T47D (cell line): ENCODE measurements around the gene PSMC6.
"Not testable (repeated sequence)": the region's sequence is repeated elsewhere in the genome, so short reads cannot be mapped to it uniquely, and the experiment has no call there.

Experiments used
- DNase-seq, 2 experiments: peaks; one replicate each; pipeline versions ENCODE4 v3.0.0 to v3.0.0-alpha.2; 2011 to 2012; ENCODE audit warnings: low read depth in 1 of 2, low spot score in 1 of 2
- JUND ChIP-seq: IDR thresholded peaks from 2 replicates; pipeline ENCODE4 v1.6.1; 2012; ENCODE audit warnings: low read depth
- in situ Hi-C: cut with HindIII; loops from 2 replicates; pipeline ENCODE4 v1.10.0; 2016; ENCODE audit warnings: low sequenced_read_pairs, low pct_unique_long_range_greater_than_20kb

Gene PSMC6

DNA sequence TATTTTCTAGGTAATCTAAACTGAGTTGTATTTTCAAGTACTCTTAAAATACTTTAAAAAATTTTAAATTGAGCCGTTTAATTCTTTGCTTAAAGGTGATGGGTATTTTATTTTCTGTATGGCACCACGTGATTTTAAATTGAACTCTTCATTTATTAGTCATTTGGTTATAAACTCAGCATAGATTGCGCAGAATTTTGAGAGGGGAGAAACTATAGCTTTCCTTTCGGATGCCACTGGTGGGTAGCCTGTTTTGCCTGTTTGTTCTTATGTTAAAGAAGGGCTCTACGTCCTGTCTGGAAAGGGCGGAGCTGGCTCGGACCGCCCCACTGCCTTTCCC lies 22.6 kb downstream of the PSMC6 start:
- in situ Hi-C loops = no loop called here
- no peak for TF ChIP-seq JUND
- DNase-seq = no peak

DNA sequence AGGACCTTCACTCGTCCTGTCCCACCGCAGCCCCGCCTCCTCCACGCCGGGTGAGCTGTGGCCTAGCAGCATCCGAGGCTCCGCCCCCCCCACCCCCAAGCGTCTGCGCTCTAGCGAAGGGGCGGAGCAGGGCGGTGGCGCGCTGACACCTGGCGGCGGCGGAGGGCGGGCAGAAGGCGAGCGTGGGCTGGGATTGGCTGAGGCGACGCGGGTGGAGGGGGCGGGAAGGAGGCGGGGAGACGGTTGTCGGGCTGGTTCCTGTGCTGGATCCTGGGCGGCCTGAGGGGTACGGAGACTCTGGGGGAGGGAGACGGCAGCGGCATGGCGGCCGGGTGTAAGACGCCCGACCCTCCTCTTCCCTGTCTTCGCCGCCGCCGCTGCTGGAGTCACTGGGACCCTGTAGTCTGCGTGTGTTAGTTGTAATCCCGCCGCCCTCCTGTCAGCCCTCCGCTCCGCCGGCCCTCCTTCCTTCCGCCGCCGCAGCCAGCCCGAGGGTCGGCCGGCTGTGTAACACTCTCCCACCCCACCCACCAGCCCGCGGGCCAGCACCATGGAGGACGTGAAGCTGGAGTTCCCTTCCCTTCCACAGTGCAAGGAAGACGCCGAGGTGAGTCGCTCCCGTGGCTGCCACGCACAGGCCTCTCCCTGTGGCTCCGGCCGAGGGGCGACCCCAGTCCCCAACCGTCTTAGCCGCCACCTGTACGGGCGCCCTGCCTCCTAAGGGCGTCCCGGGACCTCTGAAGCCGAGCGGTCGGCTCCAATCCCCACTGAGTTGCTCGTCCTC lies 23.1 kb downstream of the PSMC6 start, which contains the start of gene STYX:
STYX (plus strand) TSS at position 242 of the 784 bp plus-strand sequence; CDS start at position 551, 309 bp downstream.
- in situ Hi-C loops = no loop called here
- DNase-seq = peak; percentile 54 to 100
- no peak for TF ChIP-seq JUND

GRCh38 chr14:52730709-52731111 lies 23.7 kb downstream of the PSMC6 start:
- TF ChIP-seq JUND = no peak
- peak in 1 of 2 experiments; percentile 49 for DNase-seq
- in situ Hi-C loops = no loop called here

- TF ChIP-seq JUND = no peak
- DNase-seq = no peak
- in situ Hi-C loops = no loop called here
These were observed 26.8 kb downstream of the PSMC6 start for GRCh38 chr14:52733824-52734223.

GRCh38 chr14:52735921-52736489 lies 29.0 kb downstream of the PSMC6 start:
- TF ChIP-seq JUND = no peak
- peak in 1 of 2 experiments; percentile 42 for DNase-seq
- in situ Hi-C loops = no loop called here

GRCh38 chr14:52738409-52738808 lies 31.4 kb downstream of the PSMC6 start:
- TF ChIP-seq JUND = no peak
- in situ Hi-C loops = no loop called here
- no peak for DNase-seq

DNA sequence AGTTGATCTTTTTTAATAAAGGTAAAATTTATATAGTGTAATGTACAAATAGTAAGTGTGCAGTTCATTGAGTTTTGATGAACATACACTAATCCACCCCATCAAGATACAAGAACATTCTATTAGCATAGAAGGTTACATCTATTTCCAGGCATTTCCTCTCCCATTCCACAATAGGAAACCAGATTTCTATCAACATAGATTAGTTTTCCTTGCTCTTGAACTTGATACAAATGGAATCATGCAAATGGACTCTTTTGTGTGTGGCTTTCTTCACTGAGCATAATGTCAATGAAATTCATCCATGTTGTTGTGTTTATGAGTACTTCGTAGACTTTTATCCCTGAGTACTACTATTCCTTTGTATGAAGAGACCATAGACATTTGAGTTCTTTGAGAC lies 33.8 kb downstream of the PSMC6 start:
- no peak for DNase-seq
- no peak for TF ChIP-seq JUND
- in situ Hi-C loops = no loop called here

GRCh38 chr14:52741865-52742264 lies 34.9 kb downstream of the PSMC6 start:
- in situ Hi-C loops = no loop called here
- TF ChIP-seq JUND = no peak
- no peak for DNase-seq

- in situ Hi-C loops = no loop called here
- no peak for TF ChIP-seq JUND
These were observed 41.8 kb downstream of the PSMC6 start for GRCh38 chr14:52748647-52749292.

DNA sequence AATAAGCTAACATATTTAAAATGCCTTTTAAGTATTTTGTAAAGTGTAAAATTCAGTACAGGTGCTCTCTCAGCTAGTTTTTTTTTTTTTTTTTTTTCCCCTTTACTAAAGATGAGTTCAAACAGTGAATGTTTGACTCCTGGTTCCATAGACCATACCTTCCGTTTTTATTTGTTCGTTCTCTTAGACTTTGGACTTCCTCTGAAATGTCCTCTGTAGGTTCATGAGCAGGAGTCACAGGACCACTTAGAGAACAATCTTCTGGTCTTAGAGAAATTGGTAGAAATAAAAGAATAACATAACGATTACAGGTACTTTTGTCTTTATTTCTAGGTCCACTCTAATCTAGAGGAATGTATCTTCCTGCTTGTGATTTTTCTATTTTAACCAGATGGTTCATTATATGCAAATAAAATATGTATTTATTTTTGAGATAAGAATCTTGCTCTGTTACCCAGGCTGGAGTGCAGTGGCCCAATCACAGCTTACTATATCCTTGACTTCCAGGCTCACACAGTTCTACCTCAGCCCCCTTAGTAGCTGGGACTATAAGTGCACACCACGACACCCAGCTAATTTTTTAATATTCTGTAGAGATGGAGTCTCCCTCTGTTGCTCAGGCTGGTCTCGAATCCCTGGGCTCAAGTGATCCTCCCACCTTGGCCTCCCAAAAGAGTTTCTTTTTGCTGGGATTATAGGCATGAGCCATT lies 48.8 kb downstream of the PSMC6 start:
- in situ Hi-C loops = no loop called here
- TF ChIP-seq JUND = no peak
- DNase-seq = no peak

More at GRCh38 chr14:52748647-52749292, 41.8 kb downstream of the PSMC6 start:
- DNase-seq = no peak

DNA sequence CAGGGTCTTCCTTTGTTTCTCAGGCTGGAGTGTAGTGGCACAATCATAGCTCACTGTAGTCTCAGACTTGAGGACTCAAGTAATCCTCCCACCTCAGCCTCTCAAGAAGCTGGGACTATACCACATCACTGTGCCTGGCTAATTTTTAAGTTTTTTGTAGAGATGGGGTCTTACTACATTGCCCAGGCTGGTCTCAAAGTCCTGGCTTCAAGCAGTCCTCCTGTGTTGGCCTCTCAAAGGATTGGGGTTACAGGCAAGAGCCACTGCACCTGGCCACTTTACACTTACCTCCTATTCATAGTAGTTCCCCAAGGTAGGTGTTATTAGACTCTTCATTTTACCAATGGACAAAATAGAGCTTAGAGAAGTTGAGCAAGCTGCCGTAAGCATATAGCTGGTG lies 52.1 kb downstream of the PSMC6 start:
- in situ Hi-C loops = no loop called here
- no peak for DNase-seq
- no peak for TF ChIP-seq JUND

GRCh38 chr14:52762923-52763322 lies 55.9 kb downstream of the PSMC6 start:
- DNase-seq, in situ Hi-C loops: not testable (repeated sequence)
